HEK293 (cell line): ENCODE data around the gene FOXP1.

Experiments
- CTCF ChIA-PET: fragments of 350-600 bp; formaldehyde crosslinking; extraction: SDS; loops from one replicate; lab custom pipeline; 2021; ENCODE audit warnings: antibody characterized with exemption; lab: Yijun Ruan, JAX
- POLR2A ChIA-PET: fragments of 300-600 bp; formaldehyde crosslinking; extraction: SDS; loops from one replicate; lab custom pipeline; 2020; ENCODE audit warnings: antibody characterized with exemption, inconsistent platforms; lab: Yijun Ruan, JAX
- H3K27ac ChIP-seq: fragments of 200-500 bp; sonication (Bioruptor generic); 2 replicates; pipeline ENCODE4 v1.5.1; 2014; ENCODE audit warnings: low read depth, low read length, control low read depth, inconsistent platforms; ENCODE audit errors: extremely low read depth
- H3K36me3 ChIP-seq, 2 experiments: fragments of 200-500 bp in 1 of 2; sonication (Bioruptor generic) in 1 of 2; 1 replicate in 1 of 2; 2 replicates in 1 of 2; pipeline ENCODE4 v1.5.1; 2014 to 2017; ENCODE audit warnings: inconsistent platforms in 2 of 2, low read length in 2 of 2; ENCODE audit not compliant: control insufficient read depth in 2 of 2, insufficient read depth in 1 of 2
- H3K4me1 ChIP-seq: fragments of 200-500 bp; sonication (Bioruptor generic); 2 replicates; pipeline ENCODE4 v1.5.1; 2014; ENCODE audit warnings: mild to moderate bottlenecking, low read length, inconsistent platforms; ENCODE audit not compliant: control insufficient read depth, insufficient read depth
- H3K4me3 ChIP-seq: 2 replicates; pipeline ENCODE4 v1.5.1; 2011; ENCODE audit warnings: low read depth, mild to moderate bottlenecking, control low read depth, low read length, moderate library complexity
- H3K9me3 ChIP-seq: fragments of 200-500 bp; sonication (Bioruptor generic); 2 replicates; pipeline ENCODE4 v1.5.1; 2014; ENCODE audit warnings: low read depth, low read length, inconsistent platforms; ENCODE audit not compliant: control insufficient read depth, insufficient read depth
- BCL6B ChIP-seq: fragments of 450-650 bp; formaldehyde crosslinking; IDR thresholded peaks from 2 replicates; pipeline ENCODE4 v1.5.1; 2017; ENCODE audit warnings: missing biosample characterization, missing genetic modification characterization
- FEZF1 ChIP-seq: fragments of 450-650 bp; formaldehyde crosslinking; IDR thresholded peaks from 2 replicates; pipeline ENCODE4 v1.5.1; 2016; ENCODE audit warnings: missing biosample characterization, missing genetic modification characterization
- GLI4 ChIP-seq: fragments of 450-650 bp; formaldehyde crosslinking; IDR thresholded peaks from 2 replicates; pipeline ENCODE4 v1.5.1; 2016; ENCODE audit warnings: missing biosample characterization, missing genetic modification characterization
- TSHZ1 ChIP-seq: fragments of 450-650 bp; formaldehyde crosslinking; IDR thresholded peaks from 2 replicates; pipeline ENCODE4 v1.5.1; 2016; ENCODE audit warnings: missing biosample characterization, missing genetic modification characterization, borderline replicate concordance
- WT1 ChIP-seq: fragments of 450-650 bp; formaldehyde crosslinking; IDR thresholded peaks from 2 replicates; pipeline ENCODE4 v1.5.1; 2016; ENCODE audit warnings: missing biosample characterization, missing genetic modification characterization
- ZBTB7A ChIP-seq: fragments of 450-650 bp; formaldehyde crosslinking; IDR thresholded peaks from 2 replicates; pipeline ENCODE4 v1.5.1; 2016; ENCODE audit warnings: low read depth, missing biosample characterization, missing genetic modification characterization
- ZIC2 ChIP-seq: fragments of 450-650 bp; formaldehyde crosslinking; IDR thresholded peaks from 2 replicates; pipeline ENCODE4 v1.5.1; 2016; ENCODE audit warnings: missing biosample characterization, missing genetic modification characterization
- ZNF114 ChIP-seq: fragments of 450-650 bp; formaldehyde crosslinking; IDR thresholded peaks from 2 replicates; pipeline ENCODE4 v1.5.0; 2017; ENCODE audit warnings: missing biosample characterization, missing genetic modification characterization
- ZNF148 ChIP-seq: fragments of 450-650 bp; formaldehyde crosslinking; IDR thresholded peaks from 2 replicates; pipeline ENCODE4 v1.5.0; 2017; ENCODE audit warnings: missing biosample characterization, missing genetic modification characterization, borderline replicate concordance
- ZNF274 ChIP-seq, 2 experiments: fragments of 200-500 bp in 1 of 2; fragments of 450-650 bp in 1 of 2; sonication (Bioruptor generic) in 1 of 2; formaldehyde crosslinking in 1 of 2; IDR thresholded peaks; 2 replicates each; pipeline versions ENCODE4 v1.5.1 to v1.6.1; 2014 to 2016; ENCODE audit warnings: borderline replicate concordance in 1 of 2, inconsistent platforms in 1 of 2, low read length in 1 of 2, missing biosample characterization in 1 of 2, missing genetic modification characterization in 1 of 2
- ZNF423 ChIP-seq: fragments of 450-650 bp; formaldehyde crosslinking; IDR thresholded peaks from 2 replicates; pipeline ENCODE4 v1.5.1; 2016; ENCODE audit warnings: missing biosample characterization, missing genetic modification characterization
- ZNF610 ChIP-seq: fragments of 450-650 bp; formaldehyde crosslinking; IDR thresholded peaks from 2 replicates; pipeline ENCODE4 v1.5.1; 2016; ENCODE audit warnings: missing biosample characterization, missing genetic modification characterization, borderline replicate concordance
- ZNF629 ChIP-seq: fragments of 450-650 bp; formaldehyde crosslinking; IDR thresholded peaks from 2 replicates; pipeline ENCODE4 v1.5.1; 2017; ENCODE audit warnings: missing biosample characterization, missing genetic modification characterization
- TF ChIP-seq, protein P1 (sequence below): fragments of 450-650 bp; formaldehyde crosslinking; conservative IDR thresholded peaks from 2 replicates; pipeline ENCODE4 v1.5.1; 2016; ENCODE audit warnings: low read depth, missing biosample characterization, missing genetic modification characterization
- TF ChIP-seq, protein P2 (sequence below): fragments of 450-650 bp; formaldehyde crosslinking; IDR thresholded peaks from 2 replicates; pipeline ENCODE4 v1.5.1; 2016; ENCODE audit warnings: missing biosample characterization, missing genetic modification characterization

Gene FOXP1

GRCh38 chr3:70930066-70930465, 653.5 kb downstream of the FOXP1 start (continued):
- TF ChIP-seq, protein P1, sequence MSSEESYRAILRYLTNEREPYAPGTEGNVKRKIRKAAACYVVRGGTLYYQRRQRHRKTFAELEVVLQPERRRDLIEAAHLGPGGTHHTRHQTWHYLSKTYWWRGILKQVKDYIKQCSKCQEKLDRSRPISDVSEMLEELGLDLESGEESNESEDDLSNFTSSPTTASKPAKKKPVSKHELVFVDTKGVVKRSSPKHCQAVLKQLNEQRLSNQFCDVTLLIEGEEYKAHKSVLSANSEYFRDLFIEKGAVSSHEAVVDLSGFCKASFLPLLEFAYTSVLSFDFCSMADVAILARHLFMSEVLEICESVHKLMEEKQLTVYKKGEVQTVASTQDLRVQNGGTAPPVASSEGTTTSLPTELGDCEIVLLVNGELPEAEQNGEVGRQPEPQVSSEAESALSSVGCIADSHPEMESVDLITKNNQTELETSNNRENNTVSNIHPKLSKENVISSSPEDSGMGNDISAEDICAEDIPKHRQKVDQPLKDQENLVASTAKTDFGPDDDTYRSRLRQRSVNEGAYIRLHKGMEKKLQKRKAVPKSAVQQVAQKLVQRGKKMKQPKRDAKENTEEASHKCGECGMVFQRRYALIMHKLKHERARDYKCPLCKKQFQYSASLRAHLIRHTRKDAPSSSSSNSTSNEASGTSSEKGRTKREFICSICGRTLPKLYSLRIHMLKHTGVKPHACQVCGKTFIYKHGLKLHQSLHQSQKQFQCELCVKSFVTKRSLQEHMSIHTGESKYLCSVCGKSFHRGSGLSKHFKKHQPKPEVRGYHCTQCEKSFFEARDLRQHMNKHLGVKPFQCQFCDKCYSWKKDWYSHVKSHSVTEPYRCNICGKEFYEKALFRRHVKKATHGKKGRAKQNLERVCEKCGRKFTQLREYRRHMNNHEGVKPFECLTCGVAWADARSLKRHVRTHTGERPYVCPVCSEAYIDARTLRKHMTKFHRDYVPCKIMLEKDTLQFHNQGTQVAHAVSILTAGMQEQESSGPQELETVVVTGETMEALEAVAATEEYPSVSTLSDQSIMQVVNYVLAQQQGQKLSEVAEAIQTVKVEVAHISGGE (tag by site-specific recombination) = no peak
- no peak for TF ChIP-seq ZNF423 (tag by site-specific recombination)
- no peak for TF ChIP-seq ZNF148 (tag by site-specific recombination)
- no peak for TF ChIP-seq ZBTB7A (tag by site-specific recombination)
- TF ChIP-seq FEZF1 = no peak

- CTCF ChIA-PET = no interaction called here
- H3K4me1 ChIP-seq = no peaks in the 10 kb centered on the region
- POLR2A ChIA-PET = no interaction called here
- H3K27ac ChIP-seq = no peak overlapping the region
- TF ChIP-seq WT1 = no peak
- H3K36me3 ChIP-seq = no peaks in the 10 kb centered on the region
- no peaks in the 10 kb centered on the region for H3K9me3 ChIP-seq
- H3K4me3 ChIP-seq = no peak overlapping the region
These were observed 656.3 kb downstream of the FOXP1 start for GRCh38 chr3:70927239-70927638.

DNA sequence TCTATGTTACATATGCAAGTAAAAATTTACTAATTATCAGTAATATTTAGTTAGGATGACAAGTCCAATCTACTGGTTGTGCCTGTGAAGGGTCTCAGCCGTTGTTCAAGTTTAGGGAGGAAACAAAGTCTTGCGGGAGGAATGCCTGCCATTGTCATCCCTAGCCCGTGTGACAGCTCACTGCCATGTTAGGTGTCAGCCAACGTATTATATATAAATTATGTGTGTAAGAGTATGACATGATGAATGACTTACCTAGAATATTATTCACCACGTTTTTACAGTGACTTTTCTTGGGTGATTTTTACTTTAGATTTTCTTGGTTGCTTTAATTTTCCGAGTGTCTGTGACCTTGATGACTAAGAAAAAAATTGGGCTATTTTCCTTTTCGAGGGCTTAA, 656.7 kb downstream of the FOXP1 start:
- Histone ChIP-seq H3K9me3 (no peaks in the 10 kb centered on the region), H3K36me3 (no peaks in the 10 kb centered on the region), H3K4me1 (no peaks in the 10 kb centered on the region), H3K27ac (no peak overlapping the region), H3K4me3 (no peak overlapping the region)
- ChIA-PET POLR2A (no interaction called here), CTCF (no interaction called here)
- TF ChIP-seq BCL6B (tag by site-specific recombination) = no peak
- TF ChIP-seq ZIC2 (tag by site-specific recombination) = no peak
- no peak for TF ChIP-seq GLI4 (tag by site-specific recombination)
- TF ChIP-seq ZNF629 (tag by site-specific recombination) = no peak
- TF ChIP-seq ZNF610 (tag by site-specific recombination) = no peak
- TF ChIP-seq, protein P2, sequence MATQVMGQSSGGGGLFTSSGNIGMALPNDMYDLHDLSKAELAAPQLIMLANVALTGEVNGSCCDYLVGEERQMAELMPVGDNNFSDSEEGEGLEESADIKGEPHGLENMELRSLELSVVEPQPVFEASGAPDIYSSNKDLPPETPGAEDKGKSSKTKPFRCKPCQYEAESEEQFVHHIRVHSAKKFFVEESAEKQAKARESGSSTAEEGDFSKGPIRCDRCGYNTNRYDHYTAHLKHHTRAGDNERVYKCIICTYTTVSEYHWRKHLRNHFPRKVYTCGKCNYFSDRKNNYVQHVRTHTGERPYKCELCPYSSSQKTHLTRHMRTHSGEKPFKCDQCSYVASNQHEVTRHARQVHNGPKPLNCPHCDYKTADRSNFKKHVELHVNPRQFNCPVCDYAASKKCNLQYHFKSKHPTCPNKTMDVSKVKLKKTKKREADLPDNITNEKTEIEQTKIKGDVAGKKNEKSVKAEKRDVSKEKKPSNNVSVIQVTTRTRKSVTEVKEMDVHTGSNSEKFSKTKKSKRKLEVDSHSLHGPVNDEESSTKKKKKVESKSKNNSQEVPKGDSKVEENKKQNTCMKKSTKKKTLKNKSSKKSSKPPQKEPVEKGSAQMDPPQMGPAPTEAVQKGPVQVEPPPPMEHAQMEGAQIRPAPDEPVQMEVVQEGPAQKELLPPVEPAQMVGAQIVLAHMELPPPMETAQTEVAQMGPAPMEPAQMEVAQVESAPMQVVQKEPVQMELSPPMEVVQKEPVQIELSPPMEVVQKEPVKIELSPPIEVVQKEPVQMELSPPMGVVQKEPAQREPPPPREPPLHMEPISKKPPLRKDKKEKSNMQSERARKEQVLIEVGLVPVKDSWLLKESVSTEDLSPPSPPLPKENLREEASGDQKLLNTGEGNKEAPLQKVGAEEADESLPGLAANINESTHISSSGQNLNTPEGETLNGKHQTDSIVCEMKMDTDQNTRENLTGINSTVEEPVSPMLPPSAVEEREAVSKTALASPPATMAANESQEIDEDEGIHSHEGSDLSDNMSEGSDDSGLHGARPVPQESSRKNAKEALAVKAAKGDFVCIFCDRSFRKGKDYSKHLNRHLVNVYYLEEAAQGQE (tag by site-specific recombination) = no peak
- TF ChIP-seq ZNF274 (IDR thresholded peaks at IDR 0.05; ENCODE audit: low read length) = no peak
- TF ChIP-seq ZNF274 (tag by site-specific recombination; IDR thresholded peaks at IDR 0.05; ENCODE audit: borderline replicate concordance) = no peak
- no peak for TF ChIP-seq ZNF114 (tag by site-specific recombination)
- TF ChIP-seq TSHZ1 (tag by site-specific recombination) = no peak
